AG09309 (cell line): ENCODE data around the gene LRRC26.
A peak's percentile ranks its signal among the peaks of the same experiment; 100 is the strongest.

Source experiments
- DNase-seq: peaks from one replicate; pipeline ENCODE4 v3.0.0-alpha.2; 2010; ENCODE audit warnings: low read depth
- H3K4me3 ChIP-seq: 2 replicates; pipeline ENCODE4 v1.5.1; 2011; ENCODE audit warnings: mild to moderate bottlenecking, low read depth, low read length, moderate library complexity; ENCODE audit not compliant: control insufficient read depth
- CTCF ChIP-seq: IDR thresholded peaks from 2 replicates; pipeline ENCODE4 v1.5.1; 2011; ENCODE audit warnings: mild to moderate bottlenecking, low read depth, low read length, inconsistent platforms; ENCODE audit not compliant: insufficient read depth, control insufficient read depth; ENCODE audit errors: missing control alignments

Gene LRRC26

GRCh38 chr9:137159105-137160053 lies 10.5 kb downstream of the LRRC26 start:
- TF ChIP-seq CTCF: no peak
- no peak for DNase-seq
- H3K4me3 ChIP-seq: no peak overlapping the region

GRCh38 chr9:137158625-137159024 lies 11.2 kb downstream of the LRRC26 start:
- TF ChIP-seq CTCF: no peak
- no peak for DNase-seq
- no peak overlapping the region for H3K4me3 ChIP-seq

- no peak for TF ChIP-seq CTCF
- H3K4me3 ChIP-seq: no peak overlapping the region
- no peak for DNase-seq
Measured at GRCh38 chr9:137157618-137158415, 12.0 kb downstream of the LRRC26 start.

- no peak for DNase-seq
- TF ChIP-seq CTCF: no peak
- peak overlapping the region; percentile 1 for H3K4me3 ChIP-seq
Measured at GRCh38 chr9:137156567-137157375, 13.1 kb downstream of the LRRC26 start.

GRCh38 chr9:137152844-137153405 lies 16.9 kb downstream of the LRRC26 start:
- DNase-seq: no peak
- no peak overlapping the region for H3K4me3 ChIP-seq
- no peak for TF ChIP-seq CTCF

GRCh38 chr9:137150617-137151457 lies 19.0 kb downstream of the LRRC26 start:
- no peak for DNase-seq
- no peak for TF ChIP-seq CTCF
- no peak overlapping the region for H3K4me3 ChIP-seq
